Right lobe of liver (tissue), 4 donors: ENCODE results near the gene TMEM207.

Source experiments
- POLR2A ChIP-seq: fragments of 450-650 bp; IDR thresholded peaks from one replicate; pipeline ENCODE4 v1.6.1; 2017; ENCODE audit warnings: antibody characterized with exemption, mild to moderate bottlenecking
- TF ChIP-seq, protein P1 (sequence below), 4 donors: fragments of 200-600 bp in 3 of 4; fragments of 450-650 bp in 1 of 4; IDR thresholded peaks; one replicate each; pipeline versions ENCODE4 v1.5.1 to v1.8.0; 2016 to 2022; ENCODE audit warnings: antibody characterized with exemption in 4 of 4, mild to moderate bottlenecking in 2 of 4
- donor health status: DM: no; HTN: no; CAD: no.
- donor health status: DM: no; HTN: no; CAD: no.
- donor health status: DM: no; HTN: yes; CAD: no.

DNA sequence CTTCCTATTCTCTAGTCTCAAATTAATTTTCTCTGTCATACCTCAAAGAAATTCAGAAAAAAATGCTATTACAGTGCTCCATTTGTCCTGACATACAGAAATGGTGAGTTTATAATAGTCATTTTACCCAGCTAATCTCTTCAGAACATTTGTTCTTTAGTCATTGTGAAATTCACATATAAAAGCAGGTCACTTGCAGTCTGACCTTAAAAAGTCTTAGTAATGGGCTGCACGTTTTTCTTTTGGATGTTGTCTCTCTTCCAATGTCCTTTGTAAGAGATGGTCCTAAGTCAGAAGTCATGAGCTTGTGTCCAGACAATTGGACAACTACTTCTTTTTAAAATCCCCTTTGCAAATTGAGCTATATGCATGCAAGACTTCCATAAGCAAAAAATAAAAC is 47.2 kb upstream of the TMEM207 start:
- TF ChIP-seq, protein P1, sequence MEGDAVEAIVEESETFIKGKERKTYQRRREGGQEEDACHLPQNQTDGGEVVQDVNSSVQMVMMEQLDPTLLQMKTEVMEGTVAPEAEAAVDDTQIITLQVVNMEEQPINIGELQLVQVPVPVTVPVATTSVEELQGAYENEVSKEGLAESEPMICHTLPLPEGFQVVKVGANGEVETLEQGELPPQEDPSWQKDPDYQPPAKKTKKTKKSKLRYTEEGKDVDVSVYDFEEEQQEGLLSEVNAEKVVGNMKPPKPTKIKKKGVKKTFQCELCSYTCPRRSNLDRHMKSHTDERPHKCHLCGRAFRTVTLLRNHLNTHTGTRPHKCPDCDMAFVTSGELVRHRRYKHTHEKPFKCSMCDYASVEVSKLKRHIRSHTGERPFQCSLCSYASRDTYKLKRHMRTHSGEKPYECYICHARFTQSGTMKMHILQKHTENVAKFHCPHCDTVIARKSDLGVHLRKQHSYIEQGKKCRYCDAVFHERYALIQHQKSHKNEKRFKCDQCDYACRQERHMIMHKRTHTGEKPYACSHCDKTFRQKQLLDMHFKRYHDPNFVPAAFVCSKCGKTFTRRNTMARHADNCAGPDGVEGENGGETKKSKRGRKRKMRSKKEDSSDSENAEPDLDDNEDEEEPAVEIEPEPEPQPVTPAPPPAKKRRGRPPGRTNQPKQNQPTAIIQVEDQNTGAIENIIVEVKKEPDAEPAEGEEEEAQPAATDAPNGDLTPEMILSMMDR (IDR thresholded peaks at IDR 0.05) = no peak
- no peak for TF ChIP-seq POLR2A
